H1 (cell line): ENCODE measurements around the gene DNLZ. TPM values are rescaled to one million over a fixed set of nuclear protein-coding genes. Genes with fewer than 3 reads are reported as not detected.

Experiments
- GTF2F1 ChIP-seq: IDR thresholded peaks from 2 replicates; pipeline ENCODE4 v1.6.1; 2012; ENCODE audit warnings: low read depth, low read length, improper control_type of control experiment, borderline replicate concordance
- POLR2AphosphoS5 ChIP-seq: IDR thresholded peaks from 2 replicates; pipeline ENCODE4 v1.6.1; 2011; ENCODE audit warnings: low read depth, low read length
- polyA plus RNA-seq, 7 experiments: library from polyadenylated mRNA; depleted of rRNA in 3 of 7; stranded (reverse) in 5 of 7; unstranded in 2 of 7; fragments of >200 nt in 5 of 7; fragments of 200-250 nt in 2 of 7; gene quantifications; 1 replicate in 5 of 7; 2 replicates in 1 of 7; 4 replicates in 1 of 7; pipeline versions ENCODE4 v1.2.1 to v1.2.3, GENCODE V29; 2011 to 2013; ENCODE audit warnings: missing spikeins in 2 of 7, mixed read lengths in 2 of 7
- total RNA-seq: library from RNA; stranded (reverse); fragmentation: NEBNext Ultra II Directional; extraction: Animal tissue kit (Norgen Biotek cat#: 25700); gene quantifications from 2 replicates; pipeline ENCODE4 v1.2.1, GENCODE V29; 2021

Gene DNLZ
- total and polyA plus RNA-seq, 2 of the 8 experiments (the other 6 are each of a cell fraction or from before 2014, with no cell fraction given), result 11.6 to 17.9 TPM

GRCh38 chr9:136336881-136337280, 26.7 kb downstream of the DNLZ start (continued):
- TF ChIP-seq GTF2F1 (no peak), POLR2AphosphoS5 (no peak)
- TF ChIP-seq, all 59 proteins: peak for 0
